Left ventricle myocardium inferior (tissue), 1 donor: ENCODE data around the gene KRT26. TPM values are rescaled to one million over a fixed set of nuclear protein-coding genes. Genes with fewer than 3 reads are reported as not detected.

ENCODE experiments used
- DNase-seq: peaks from one replicate; pipeline ENCODE4 v3.0.0-alpha.2; 2020
- H3K27ac ChIP-seq: fragments of 200-600 bp; replicated peaks from 2 replicates; pipeline ENCODE4 v1.8.0; 2021
- H3K27me3 ChIP-seq: fragments of 200-600 bp; 2 replicates; pipeline ENCODE4 v1.8.0; 2021; ENCODE audit warnings: low read depth
- H3K36me3 ChIP-seq: fragments of 200-600 bp; 2 replicates; pipeline ENCODE4 v1.8.0; 2021
- H3K4me1 ChIP-seq: fragments of 200-600 bp; 2 replicates; pipeline ENCODE4 v1.8.0; 2021
- H3K4me3 ChIP-seq: fragments of 200-600 bp; 2 replicates; pipeline ENCODE4 v1.8.0; 2021; ENCODE audit warnings: mild to moderate bottlenecking, moderate library complexity
- H3K9me3 ChIP-seq: fragments of 200-600 bp; replicated peaks from 2 replicates; pipeline ENCODE4 v1.8.0; 2021
- CTCF ChIP-seq: fragments of 200-600 bp; IDR thresholded peaks from 2 replicates; pipeline ENCODE4 v1.8.0; 2021; ENCODE audit warnings: antibody characterized with exemption, mild to moderate bottlenecking, borderline replicate concordance
- intact Hi-C: fragments of 100-400 bp; cut with micrococcal nuclease; formaldehyde crosslinking; loops from one replicate; pipeline ENCODE4 v1.11.0; 2022
- total RNA-seq: library from RNA; stranded (reverse); fragmentation: NEBNext Ultra II Directional; extraction: Animal tissue kit (Norgen Biotek cat#: 25700); gene quantifications from one replicate; pipeline ENCODE4 v1.2.1, GENCODE V29; 2021
- donor health status: DM: no; HTN: yes; CAD: no; lungs with severe emphysema.

KRT26 gene
- total RNA-seq, 1 donor from 2014 or later = not detected

GRCh38 chr17:40779181-40779909 lies 7.3 kb upstream of the KRT26 start:
- intact Hi-C loops = no loop called here
- Histone ChIP-seq H3K4me1 (no peaks in the 10 kb centered on the region), H3K9me3 (no peaks in the 10 kb centered on the region), H3K27ac (no peak overlapping the region), H3K36me3 (no peaks in the 10 kb centered on the region), H3K4me3 (peak overlapping the region; percentile 43), H3K27me3 (peaks cover 76% of the 10 kb centered on the region)
- no peak for DNase-seq
- TF ChIP-seq CTCF = no peak

- Histone ChIP-seq H3K27me3 (peaks cover 81% of the 10 kb centered on the region), H3K4me1 (no peaks in the 10 kb centered on the region), H3K4me3 (no peak overlapping the region), H3K27ac (no peak overlapping the region), H3K36me3 (no peaks in the 10 kb centered on the region), H3K9me3 (no peaks in the 10 kb centered on the region)
- intact Hi-C loops = no loop called here
- DNase-seq = no peak
- no peak for TF ChIP-seq CTCF
Measured at GRCh38 chr17:40778461-40778860, 6.5 kb upstream of the KRT26 start.

GRCh38 chr17:40777971-40778370 lies 6.0 kb upstream of the KRT26 start:
- peaks cover 80% of the 10 kb centered on the region for H3K27me3 ChIP-seq

GRCh38 chr17:40777459-40777858 lies 5.5 kb upstream of the KRT26 start:
- DNase-seq = no peak
- H3K27me3 ChIP-seq = peaks cover 83% of the 10 kb centered on the region
- H3K4me1 ChIP-seq = no peaks in the 10 kb centered on the region
- intact Hi-C loops = no loop called here
- no peak for TF ChIP-seq CTCF
- no peaks in the 10 kb centered on the region for H3K9me3 ChIP-seq
- no peaks in the 10 kb centered on the region for H3K36me3 ChIP-seq
- H3K4me3 ChIP-seq = no peak overlapping the region
- no peak overlapping the region for H3K27ac ChIP-seq

More at GRCh38 chr17:40777971-40778370, 6.0 kb upstream of the KRT26 start:
- H3K9me3 ChIP-seq = no peaks in the 10 kb centered on the region
- no peak for TF ChIP-seq CTCF
- intact Hi-C loops = no loop called here
- no peak overlapping the region for H3K27ac ChIP-seq
- DNase-seq = no peak
- H3K36me3 ChIP-seq = no peaks in the 10 kb centered on the region
- no peaks in the 10 kb centered on the region for H3K4me1 ChIP-seq
- no peak overlapping the region for H3K4me3 ChIP-seq

- intact Hi-C loops = no loop called here
- TF ChIP-seq CTCF = no peak
- Histone ChIP-seq H3K27ac (no peak overlapping the region), H3K27me3 (peaks cover 83% of the 10 kb centered on the region), H3K36me3 (no peaks in the 10 kb centered on the region), H3K9me3 (no peaks in the 10 kb centered on the region), H3K4me1 (no peaks in the 10 kb centered on the region), H3K4me3 (no peak overlapping the region)
- no peak for DNase-seq
Measured at GRCh38 chr17:40775945-40776344, 3.9 kb upstream of the KRT26 start.
